Measurements from ENCODE around the gene POLK. TPM values are rescaled to one million over a fixed set of nuclear protein-coding genes. Genes with fewer than 3 reads are reported as not detected.

POLK gene
- total RNA-seq, 1 donor from 2014 or later = 40.1 TPM

- no peak for DNase-seq (ENCODE audit: low read depth)
Observed at GRCh38 chr5:75640826-75641225, 129.1 kb downstream of the POLK start.

- DNase-seq (ENCODE audit: low read depth) = no peak
Observed at GRCh38 chr5:75648712-75649111, 137.0 kb downstream of the POLK start.

Other genes starting within 250 kb of the POLK start
- gene HMGCR, start 174.7 kb upstream of the POLK start, total RNA-seq = 49.7 and 118 TPM in 2 replicates
- gene CERT1, start 262 bp upstream of the POLK start, total RNA-seq = 18.2 and 30.1 TPM in 2 replicates
- gene ANKDD1B, start 99.6 kb downstream of the POLK start, total RNA-seq = not detected in 2 replicates
- gene POC5, start 205.5 kb downstream of the POLK start, total RNA-seq = 11.9 and 12.1 TPM in 2 replicates

Data from myocyte (in vitro differentiated cells).